Stimulated activated effector memory CD8-positive, alpha-beta T cell treated with anti-CD3 and anti-CD28 coated beads, Interleukin-12 subunit alpha, Interleukin-12 subunit beta, amount 100 ng/mL, for 72 hours (primary cell): ENCODE data around the gene ARSG.
A peak's percentile ranks its signal among the peaks of the same experiment; 100 is the strongest.
"Not testable (repeated sequence)": the region's sequence is repeated elsewhere in the genome, so short reads cannot be mapped to it uniquely, and the experiment has no call there.

Experiments
- ATAC-seq: fragments of 150-1000 bp; cut with Tn5 transposase; 2 replicates; pipeline ENCODE4 v1.10.0; 2021
- DNase-seq, 2 donors: peaks; one replicate each; pipeline ENCODE4 v3.0.0; 2021 to 2022; ENCODE audit warnings: low spot score in 2 of 2
- H3K27ac Mint-ChIP-seq: one replicate; pipeline ENCODE4 v1.8.0; 2022; ENCODE audit warnings: mild to moderate bottlenecking, mixed read lengths
- H3K36me3 Mint-ChIP-seq: one replicate; pipeline ENCODE4 v1.8.0; 2022; ENCODE audit warnings: mild to moderate bottlenecking, mixed read lengths
- H3K4me1 Mint-ChIP-seq: one replicate; pipeline ENCODE4 v1.8.0; 2022; ENCODE audit warnings: mixed read lengths
- H3K4me3 Mint-ChIP-seq: one replicate; pipeline ENCODE4 v1.8.0; 2022; ENCODE audit warnings: mild to moderate bottlenecking, mixed read lengths
- H3K9me3 Mint-ChIP-seq: one replicate; pipeline ENCODE4 v1.8.0; 2022; ENCODE audit warnings: mixed read lengths

The ARSG gene

GRCh38 chr17:68325961-68326360 is 34.7 kb downstream of the ARSG start:
- peak overlapping the region; percentile 63 for H3K27ac Mint-ChIP-seq
- DNase-seq = no peak
- ATAC-seq = no peak
- H3K9me3 Mint-ChIP-seq = peaks cover 3% of the 10 kb centered on the region
- H3K36me3 Mint-ChIP-seq = no peaks in the 10 kb centered on the region
- H3K4me3 Mint-ChIP-seq = no peak overlapping the region
- H3K4me1 Mint-ChIP-seq = peaks cover 30% of the 10 kb centered on the region

- Mint-ChIP-seq H3K4me1 (peaks cover 29% of the 10 kb centered on the region), H3K9me3 (peaks cover 8% of the 10 kb centered on the region), H3K36me3 (no peaks in the 10 kb centered on the region), H3K27ac (peak overlapping the region; percentile 63), H3K4me3 (no peak overlapping the region)
- DNase-seq (no peak), ATAC-seq (peak; percentile 94)
Measured at GRCh38 chr17:68326681-68327080, 35.4 kb downstream of the ARSG start.

- no peaks in the 10 kb centered on the region for H3K36me3 Mint-ChIP-seq
- ATAC-seq = no peak
- peak overlapping the region; percentile 6 for H3K27ac Mint-ChIP-seq
- H3K4me1 Mint-ChIP-seq = peaks cover 29% of the 10 kb centered on the region
- H3K9me3 Mint-ChIP-seq = peaks cover 9% of the 10 kb centered on the region
- no peak for DNase-seq
- no peak overlapping the region for H3K4me3 Mint-ChIP-seq
Measured at GRCh38 chr17:68327823-68328557, 36.7 kb downstream of the ARSG start.

GRCh38 chr17:68328676-68329075 is 37.4 kb downstream of the ARSG start:
- peak overlapping the region; percentile 6 for H3K27ac Mint-ChIP-seq
- DNase-seq (no peak), ATAC-seq (no peak)
- peaks cover 11% of the 10 kb centered on the region for H3K9me3 Mint-ChIP-seq
- H3K36me3 Mint-ChIP-seq = no peaks in the 10 kb centered on the region
- no peak overlapping the region for H3K4me3 Mint-ChIP-seq
- peaks cover 29% of the 10 kb centered on the region for H3K4me1 Mint-ChIP-seq

GRCh38 chr17:68329331-68329730 is 38.0 kb downstream of the ARSG start:
- no peak for DNase-seq
- H3K27ac Mint-ChIP-seq = no peak overlapping the region
- peaks cover 11% of the 10 kb centered on the region for H3K9me3 Mint-ChIP-seq
- ATAC-seq = no peak
- H3K4me1 Mint-ChIP-seq = peaks cover 26% of the 10 kb centered on the region
- H3K4me3 Mint-ChIP-seq = no peak overlapping the region
- H3K36me3 Mint-ChIP-seq = no peaks in the 10 kb centered on the region

- not testable (repeated sequence) for H3K4me3 Mint-ChIP-seq, DNase-seq, H3K36me3 Mint-ChIP-seq, H3K4me1 Mint-ChIP-seq, ATAC-seq, H3K27ac Mint-ChIP-seq
- peaks cover 11% of the 10 kb centered on the region for H3K9me3 Mint-ChIP-seq
Measured at GRCh38 chr17:68331932-68332331, 40.6 kb downstream of the ARSG start.

GRCh38 chr17:68334393-68334792 is 43.1 kb downstream of the ARSG start:
- Mint-ChIP-seq H3K36me3 (no peaks in the 10 kb centered on the region), H3K4me3 (no peak overlapping the region), H3K27ac (no peak overlapping the region), H3K9me3 (peaks cover 11% of the 10 kb centered on the region), H3K4me1 (peaks cover 6% of the 10 kb centered on the region)
- no peak for DNase-seq
- no peak for ATAC-seq

GRCh38 chr17:68341482-68341881 is 50.2 kb downstream of the ARSG start:
- Mint-ChIP-seq H3K4me1 (peaks cover 38% of the 10 kb centered on the region), H3K9me3 (no peaks in the 10 kb centered on the region), H3K4me3 (no peak overlapping the region), H3K27ac (no peak overlapping the region), H3K36me3 (peaks cover 6% of the 10 kb centered on the region)
- DNase-seq = no peak
- no peak for ATAC-seq

GRCh38 chr17:68343976-68344375 is 52.7 kb downstream of the ARSG start:
- no peaks in the 10 kb centered on the region for H3K9me3 Mint-ChIP-seq
- peaks cover 12% of the 10 kb centered on the region for H3K36me3 Mint-ChIP-seq
- DNase-seq = no peak
- no peak for ATAC-seq
- H3K27ac Mint-ChIP-seq = peak overlapping the region; percentile 99
- no peak overlapping the region for H3K4me3 Mint-ChIP-seq
- H3K4me1 Mint-ChIP-seq = peaks cover 57% of the 10 kb centered on the region

GRCh38 chr17:68344701-68345136 is 53.4 kb downstream of the ARSG start:
- no peaks in the 10 kb centered on the region for H3K9me3 Mint-ChIP-seq
- peak overlapping the region; percentile 99 for H3K27ac Mint-ChIP-seq
- H3K4me3 Mint-ChIP-seq = peak overlapping the region; percentile 73
- peaks cover 19% of the 10 kb centered on the region for H3K36me3 Mint-ChIP-seq
- ATAC-seq (peak; percentile 58), DNase-seq (peak in 1 of 2 donors; percentile 69)
- H3K4me1 Mint-ChIP-seq = peaks cover 64% of the 10 kb centered on the region

GRCh38 chr17:68346448-68346847 is 55.2 kb downstream of the ARSG start:
- Mint-ChIP-seq H3K4me3 (peak overlapping the region; percentile 73), H3K27ac (peak overlapping the region; percentile 99), H3K36me3 (peaks cover 21% of the 10 kb centered on the region), H3K4me1 (peaks cover 77% of the 10 kb centered on the region), H3K9me3 (no peaks in the 10 kb centered on the region)
- ATAC-seq (peak; percentile 83), DNase-seq (peak; percentile 52 to 88)

GRCh38 chr17:68347380-68347779 is 56.1 kb downstream of the ARSG start:
- Mint-ChIP-seq H3K4me3 (peak overlapping the region; percentile 73), H3K4me1 (peaks cover 86% of the 10 kb centered on the region), H3K36me3 (peaks cover 21% of the 10 kb centered on the region), H3K27ac (peak overlapping the region; percentile 99), H3K9me3 (no peaks in the 10 kb centered on the region)
- DNase-seq (no peak), ATAC-seq (no peak)

GRCh38 chr17:68349157-68349556 is 57.9 kb downstream of the ARSG start:
- Mint-ChIP-seq H3K9me3 (no peaks in the 10 kb centered on the region), H3K4me3 (peak overlapping the region; percentile 73), H3K4me1 (peaks cover 91% of the 10 kb centered on the region), H3K27ac (peak overlapping the region; percentile 52), H3K36me3 (peaks cover 21% of the 10 kb centered on the region)
- DNase-seq (peak in 1 of 2 donors; percentile 70), ATAC-seq (peak; percentile 91)

- H3K4me1 Mint-ChIP-seq = peaks cover 84% of the 10 kb centered on the region
Measured at GRCh38 chr17:68351395-68351794, 60.1 kb downstream of the ARSG start.

GRCh38 chr17:68352041-68352440 is 60.7 kb downstream of the ARSG start:
- ATAC-seq = no peak
- Mint-ChIP-seq H3K36me3 (peaks cover 21% of the 10 kb centered on the region), H3K9me3 (no peaks in the 10 kb centered on the region)

More at GRCh38 chr17:68351395-68351794, 60.1 kb downstream of the ARSG start:
- Mint-ChIP-seq H3K36me3 (peaks cover 17% of the 10 kb centered on the region), H3K4me3 (no peak overlapping the region), H3K9me3 (no peaks in the 10 kb centered on the region), H3K27ac (peak overlapping the region; percentile 45)
- ATAC-seq (no peak), DNase-seq (no peak)

GRCh38 chr17:68352671-68353070 is 61.4 kb downstream of the ARSG start:
- Mint-ChIP-seq H3K36me3 (peaks cover 23% of the 10 kb centered on the region), H3K4me1 (peaks cover 84% of the 10 kb centered on the region)
- not testable (repeated sequence) for H3K9me3 Mint-ChIP-seq, H3K27ac Mint-ChIP-seq, DNase-seq, ATAC-seq, H3K4me3 Mint-ChIP-seq

More at GRCh38 chr17:68352041-68352440, 60.7 kb downstream of the ARSG start:
- no peak for DNase-seq
- H3K4me1 Mint-ChIP-seq = peaks cover 84% of the 10 kb centered on the region
- H3K4me3 Mint-ChIP-seq = no peak overlapping the region
- H3K27ac Mint-ChIP-seq = peak overlapping the region; percentile 45
